GM18870 (cell line): ENCODE measurements around the gene ZFTA.
"Not testable (repeated sequence)": the region's sequence is repeated elsewhere in the genome, so short reads cannot be mapped to it uniquely, and the experiment has no call there.

Experiments used
- ATAC-seq: cut with Tn5 transposase; IDR thresholded peaks from one replicate; pipeline ENCODE4 v1.9.1; 2021; ENCODE audit warnings: moderate library complexity; ENCODE audit not compliant: unreplicated experiment

ZFTA gene

GRCh38 chr11:63768237-63769041 lies at the start of gene ZFTA:
Gene ZFTA, minus strand, starts transcription at chr11:63768775. Its CDS starts 153 bp downstream, at chr11:63768622.
- no peak for ATAC-seq

DNA sequence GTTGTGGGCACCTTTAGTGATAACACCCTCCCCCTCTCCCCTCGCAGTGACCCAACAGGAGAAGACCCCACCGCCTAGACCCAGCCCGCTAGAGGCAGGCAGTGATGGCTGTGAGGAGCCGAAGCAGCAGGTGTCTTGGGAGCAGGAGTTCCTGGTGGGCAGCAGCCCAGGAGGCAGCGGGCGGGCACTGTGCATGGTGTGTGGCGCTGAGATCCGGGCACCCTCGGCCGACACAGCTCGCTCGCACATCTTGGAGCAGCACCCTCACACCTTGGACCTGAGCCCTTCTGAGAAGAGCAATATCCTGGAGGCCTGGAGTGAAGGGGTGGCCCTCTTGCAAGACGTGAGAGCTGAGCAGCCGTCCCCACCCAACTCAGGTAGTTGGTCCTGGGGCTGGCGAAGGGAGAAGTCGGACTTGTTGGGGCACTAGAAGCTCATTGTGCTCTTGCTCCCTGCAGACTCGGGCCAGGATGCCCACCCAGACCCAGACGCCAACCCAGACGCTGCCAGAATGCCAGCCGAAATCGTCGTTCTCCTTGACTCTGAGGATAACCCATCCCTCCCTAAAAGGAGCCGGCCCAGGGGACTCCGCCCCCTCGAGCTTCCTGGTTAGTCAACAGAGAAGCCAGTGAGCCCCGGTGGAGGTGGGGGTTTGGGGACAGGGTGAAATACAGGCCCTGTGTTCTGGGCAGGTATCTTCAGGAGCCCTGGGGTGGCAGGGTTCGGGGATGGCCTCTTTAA lies 49.4 kb upstream of the ZFTA start:
- no peak for ATAC-seq

DNA sequence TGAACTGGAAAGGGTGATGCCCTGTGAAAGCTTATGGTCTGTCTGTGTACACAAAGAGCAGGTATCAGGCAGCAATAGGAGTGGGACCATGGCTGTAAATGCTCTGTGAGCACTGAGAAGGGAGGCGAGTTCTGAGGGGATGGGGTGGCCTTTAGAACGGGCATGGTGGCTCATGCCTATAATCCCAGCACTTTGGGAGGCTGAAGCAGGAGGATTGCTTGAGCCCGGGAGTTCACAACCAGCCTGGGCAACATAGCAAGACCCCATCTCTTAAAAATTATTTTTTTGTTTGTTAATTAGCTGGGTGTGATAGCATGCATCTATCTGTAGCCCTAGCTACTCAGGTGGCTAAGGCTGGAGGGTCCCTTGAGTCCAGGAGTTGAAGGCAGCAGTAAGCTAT lies 48.2 kb upstream of the ZFTA start:
- no peak for ATAC-seq

DNA sequence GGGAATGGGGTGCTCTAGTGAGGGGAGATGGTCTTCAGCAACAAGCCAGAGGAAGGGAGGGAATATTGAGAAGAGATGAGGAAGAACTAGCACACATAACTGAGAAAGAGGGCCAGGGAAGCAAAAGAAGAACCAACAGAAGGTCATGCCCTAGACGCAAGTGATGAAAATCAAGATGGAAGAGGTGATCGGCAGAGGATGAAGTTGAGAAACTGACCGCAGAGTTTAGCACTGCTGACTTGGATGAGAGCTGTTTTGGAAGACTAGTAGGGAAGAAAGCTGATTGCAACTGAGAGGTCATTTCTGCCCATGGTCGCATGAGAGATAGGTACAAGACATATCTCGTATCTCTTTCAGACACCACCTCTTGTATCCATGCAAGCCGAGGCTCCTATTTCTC lies 47.6 kb upstream of the ZFTA start:
- ATAC-seq: no peak

- no peak for ATAC-seq
Observed at GRCh38 chr11:63814383-63814736, 45.8 kb upstream of the ZFTA start.

GRCh38 chr11:63813563-63814382 lies 45.2 kb upstream of the ZFTA start:
- no peak for ATAC-seq

GRCh38 chr11:63813035-63813562 lies 44.5 kb upstream of the ZFTA start, which contains the start of gene SPINDOC:
Gene SPINDOC, plus strand, starts transcription at chr11:63813456. Its CDS starts 231 bp downstream, at chr11:63813687.
- ATAC-seq: no peak

- no peak for ATAC-seq
Observed at GRCh38 chr11:63811522-63811921, 42.9 kb upstream of the ZFTA start.

DNA sequence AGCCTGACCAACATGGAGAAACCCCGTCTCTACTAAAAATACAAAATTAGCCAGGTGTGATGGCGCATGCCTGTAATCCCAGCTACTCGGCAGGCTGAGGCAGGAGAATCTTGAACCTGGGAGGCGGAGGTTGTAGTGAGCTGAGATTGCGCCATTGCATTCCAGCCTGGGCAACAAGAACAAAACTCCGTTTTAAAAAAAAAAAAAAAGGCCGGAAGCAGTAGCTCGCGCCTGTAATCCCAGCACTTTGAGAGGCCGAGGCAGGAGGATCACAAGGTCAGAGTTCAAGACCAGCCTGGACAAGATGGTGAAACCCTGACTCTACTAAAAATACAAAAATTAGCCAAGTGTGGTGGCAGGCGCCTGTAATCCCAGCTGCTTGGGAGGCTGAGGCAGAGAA lies 41.8 kb upstream of the ZFTA start:
- not testable (repeated sequence) for ATAC-seq

GRCh38 chr11:63805844-63806415 lies 37.4 kb upstream of the ZFTA start:
- no peak for ATAC-seq

DNA sequence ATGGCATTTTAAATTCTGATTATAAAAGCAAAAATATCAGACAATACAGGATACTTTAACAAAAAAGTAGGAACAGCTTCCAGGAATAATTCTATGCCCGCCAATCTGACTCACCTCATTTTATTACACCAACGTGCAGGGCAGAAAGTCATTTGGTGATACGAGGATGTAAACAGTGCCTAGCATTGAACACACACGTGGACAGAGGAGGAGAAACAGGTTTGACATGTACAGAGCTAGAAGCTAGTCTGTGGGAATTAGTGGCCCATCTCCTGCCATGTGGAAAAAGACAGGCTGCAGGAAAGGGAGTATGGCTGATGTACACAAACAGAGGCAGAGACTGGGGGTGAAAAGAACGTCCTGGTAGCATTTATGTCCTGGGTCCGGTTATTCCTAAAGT lies 35.7 kb upstream of the ZFTA start:
- no peak for ATAC-seq

- ATAC-seq: no peak
Observed at GRCh38 chr11:63802637-63803414, 34.3 kb upstream of the ZFTA start.

GRCh38 chr11:63800921-63801320 lies 32.3 kb upstream of the ZFTA start:
- ATAC-seq: no peak

- no peak for ATAC-seq
Observed at GRCh38 chr11:63795066-63795465, 26.5 kb upstream of the ZFTA start.

DNA sequence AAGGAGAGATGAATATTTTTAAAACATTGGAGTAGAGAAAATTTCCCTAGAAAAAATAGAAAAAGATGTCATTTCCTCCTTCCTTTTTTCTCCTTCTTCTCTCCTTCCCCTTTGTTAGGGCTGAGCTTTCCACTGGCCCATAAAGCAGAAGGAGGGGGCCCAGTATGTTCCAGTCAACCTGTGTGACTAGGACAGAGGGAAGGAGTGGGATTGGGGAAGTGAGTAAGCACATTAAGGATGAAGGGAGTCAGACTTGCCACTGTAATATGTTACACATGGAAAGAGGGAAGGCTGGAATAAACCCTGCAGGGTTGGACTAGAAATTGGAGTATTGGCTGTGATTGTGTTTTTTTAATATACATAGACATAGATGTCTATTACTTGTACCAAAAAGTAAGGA lies 24.6 kb upstream of the ZFTA start:
- ATAC-seq: no peak

- no peak for ATAC-seq
Observed at GRCh38 chr11:63791495-63792167, 23.1 kb upstream of the ZFTA start.

DNA sequence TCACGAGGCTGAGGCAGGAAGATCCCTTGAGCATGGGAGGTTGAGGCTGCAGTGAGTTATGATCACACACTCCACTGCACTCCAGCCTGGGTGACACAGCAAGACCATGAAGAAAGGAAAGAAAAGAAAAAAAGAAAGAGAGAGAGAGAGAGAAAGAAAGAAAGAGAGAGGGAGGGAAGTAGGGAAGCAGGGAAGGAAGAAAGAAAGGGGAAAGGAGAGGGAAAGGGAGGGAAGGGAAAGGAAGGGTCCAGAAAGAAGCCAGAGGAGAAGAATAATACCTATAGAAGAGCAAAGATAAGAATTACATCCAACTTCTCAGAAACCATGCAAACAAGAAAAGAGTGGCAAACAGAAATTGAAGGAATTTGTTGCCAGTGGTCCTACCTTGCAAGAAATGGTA lies 17.2 kb upstream of the ZFTA start:
- ATAC-seq: no peak

DNA sequence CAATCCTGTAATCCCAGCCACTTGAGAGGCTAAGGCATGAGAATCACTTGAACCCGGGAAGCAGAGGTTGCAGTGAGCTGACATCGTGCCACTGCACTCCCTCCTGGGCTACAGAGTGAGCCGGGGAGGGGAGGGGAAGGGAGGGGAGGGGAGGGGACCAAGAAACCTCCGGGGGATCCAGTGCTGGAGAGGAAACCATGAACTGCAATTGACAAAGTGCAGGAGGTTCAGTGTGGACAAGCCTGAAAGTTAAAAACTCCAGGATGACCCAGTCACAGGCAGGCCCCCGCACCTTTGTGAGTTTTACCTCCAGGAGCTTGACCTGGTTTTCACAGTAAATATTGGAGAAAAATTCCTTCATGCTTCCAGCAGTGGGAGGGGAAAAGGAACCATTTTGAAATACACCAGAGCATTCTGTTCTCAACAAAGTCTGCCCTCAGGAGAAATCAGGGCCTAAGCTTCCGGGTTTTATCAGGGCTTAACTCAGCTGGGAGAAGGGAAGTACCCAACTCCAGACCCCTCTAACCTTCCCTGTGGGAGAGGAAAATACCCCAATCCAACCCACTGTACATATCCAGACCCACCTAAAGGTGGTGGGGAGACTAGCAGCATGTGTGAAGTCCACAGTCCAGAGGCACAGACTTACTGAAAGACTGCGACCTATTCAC lies 15.5 kb upstream of the ZFTA start:
- no peak for ATAC-seq

- no peak for ATAC-seq
Observed at GRCh38 chr11:63782749-63783148, 14.2 kb upstream of the ZFTA start.
